Measurements from ENCODE around the gene TMEM33. TPM values are rescaled to one million over a fixed set of nuclear protein-coding genes. Genes with fewer than 3 reads are reported as not detected.

The TMEM33 gene
- total RNA-seq, 1 experiment from 2014 or later = 82.4 TPM

DNA sequence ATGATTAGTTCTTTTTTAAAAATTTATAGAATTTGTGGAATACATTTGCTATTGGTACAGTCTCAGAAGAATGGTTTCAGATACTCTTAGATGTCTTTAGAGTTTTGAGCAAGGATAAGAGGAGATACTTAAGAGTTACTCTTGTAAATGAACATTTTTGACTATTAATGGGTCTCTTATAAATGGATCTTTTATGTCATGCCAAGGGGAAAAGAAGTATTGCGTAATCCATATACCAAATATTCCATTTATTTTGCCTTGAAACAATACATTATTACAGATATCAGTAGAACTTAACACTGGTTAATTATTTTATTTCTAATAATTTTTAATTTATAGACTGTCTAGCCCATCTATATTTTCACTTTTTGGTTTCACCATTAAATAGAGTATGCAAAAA, 29.2 kb downstream of the TMEM33 start:
- Histone ChIP-seq H3K36me3 (ENCODE audit: control insufficient read depth in 1 of 2, insufficient read depth in 2 of 2, low read length in 2 of 2) (no peaks in the 10 kb centered on the region; a peak in 1 of 4 replicates), H3K27me3 (ENCODE audit: insufficient read depth, low read length) (no peaks in the 10 kb centered on the region), H3K4me2 (ENCODE audit: low read length) (no peak overlapping the region), H2AFZ (ENCODE audit: low read depth, low read length, poor library complexity, severe bottlenecking) (no peak overlapping the region), H3K4me3 (replicated peaks in 1 of 2; ENCODE audit: low read depth in 1 of 2, low read length in 2 of 2) (no peak overlapping the region), H4K20me1 (ENCODE audit: insufficient read depth) (no peaks in the 10 kb centered on the region), H3K9ac (ENCODE audit: low read length) (no peak overlapping the region), H3K9me3 (ENCODE audit: control insufficient read depth in 1 of 2, insufficient read depth in 1 of 2, low read depth in 1 of 2, low read length in 2 of 2) (no peaks in the 10 kb centered on the region), H3K9me2 (ENCODE audit: insufficient read depth) (no peaks in the 10 kb centered on the region), H3K4me1 (ENCODE audit: control insufficient read depth in 1 of 2, insufficient read depth in 2 of 2, low read length in 2 of 2) (no peaks in the 10 kb centered on the region), H3K79me2 (ENCODE audit: insufficient read depth, low read length) (no peaks in the 10 kb centered on the region), H3K27ac (ENCODE audit: low read depth, low read length) (no peak overlapping the region)
- intact Hi-C loops (cut with micrococcal nuclease) = no loop called here
- TF ChIP-seq SIN3A (IDR thresholded peaks at IDR 0.05; ENCODE audit: low read depth) = no peak
- TF ChIP-seq YY1 (IDR thresholded peaks at IDR 0.05; ENCODE audit: extremely low read depth, insufficient replicate concordance, low read depth, low read length) = no peak
- no peak for TF ChIP-seq EGR1 (IDR thresholded peaks at IDR 0.05; ENCODE audit: low read depth)
- TF ChIP-seq SP1 (IDR thresholded peaks at IDR 0.05; ENCODE audit: low read depth) = no peak
- no peak for TF ChIP-seq TCF7L2 (IDR thresholded peaks at IDR 0.05; ENCODE audit: borderline replicate concordance, extremely low read depth, insufficient read depth, insufficient read length)
- TF ChIP-seq POLR2AphosphoS5 (IDR thresholded peaks at IDR 0.05; ENCODE audit: low read depth, low read length) = no peak
- TF ChIP-seq CEBPB (IDR thresholded peaks at IDR 0.05; ENCODE audit: low read depth) = no peak
- no peak for TF ChIP-seq CBX3 (IDR thresholded peaks at IDR 0.05; ENCODE audit: low read depth)
- TF ChIP-seq, protein P1, sequence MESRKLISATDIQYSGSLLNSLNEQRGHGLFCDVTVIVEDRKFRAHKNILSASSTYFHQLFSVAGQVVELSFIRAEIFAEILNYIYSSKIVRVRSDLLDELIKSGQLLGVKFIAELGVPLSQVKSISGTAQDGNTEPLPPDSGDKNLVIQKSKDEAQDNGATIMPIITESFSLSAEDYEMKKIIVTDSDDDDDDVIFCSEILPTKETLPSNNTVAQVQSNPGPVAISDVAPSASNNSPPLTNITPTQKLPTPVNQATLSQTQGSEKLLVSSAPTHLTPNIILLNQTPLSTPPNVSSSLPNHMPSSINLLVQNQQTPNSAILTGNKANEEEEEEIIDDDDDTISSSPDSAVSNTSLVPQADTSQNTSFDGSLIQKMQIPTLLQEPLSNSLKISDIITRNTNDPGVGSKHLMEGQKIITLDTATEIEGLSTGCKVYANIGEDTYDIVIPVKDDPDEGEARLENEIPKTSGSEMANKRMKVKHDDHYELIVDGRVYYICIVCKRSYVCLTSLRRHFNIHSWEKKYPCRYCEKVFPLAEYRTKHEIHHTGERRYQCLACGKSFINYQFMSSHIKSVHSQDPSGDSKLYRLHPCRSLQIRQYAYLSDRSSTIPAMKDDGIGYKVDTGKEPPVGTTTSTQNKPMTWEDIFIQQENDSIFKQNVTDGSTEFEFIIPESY (IDR thresholded peaks at IDR 0.05; ENCODE audit: extremely low read depth, insufficient replicate concordance, low read length) = no peak
- TF ChIP-seq, protein P2, sequence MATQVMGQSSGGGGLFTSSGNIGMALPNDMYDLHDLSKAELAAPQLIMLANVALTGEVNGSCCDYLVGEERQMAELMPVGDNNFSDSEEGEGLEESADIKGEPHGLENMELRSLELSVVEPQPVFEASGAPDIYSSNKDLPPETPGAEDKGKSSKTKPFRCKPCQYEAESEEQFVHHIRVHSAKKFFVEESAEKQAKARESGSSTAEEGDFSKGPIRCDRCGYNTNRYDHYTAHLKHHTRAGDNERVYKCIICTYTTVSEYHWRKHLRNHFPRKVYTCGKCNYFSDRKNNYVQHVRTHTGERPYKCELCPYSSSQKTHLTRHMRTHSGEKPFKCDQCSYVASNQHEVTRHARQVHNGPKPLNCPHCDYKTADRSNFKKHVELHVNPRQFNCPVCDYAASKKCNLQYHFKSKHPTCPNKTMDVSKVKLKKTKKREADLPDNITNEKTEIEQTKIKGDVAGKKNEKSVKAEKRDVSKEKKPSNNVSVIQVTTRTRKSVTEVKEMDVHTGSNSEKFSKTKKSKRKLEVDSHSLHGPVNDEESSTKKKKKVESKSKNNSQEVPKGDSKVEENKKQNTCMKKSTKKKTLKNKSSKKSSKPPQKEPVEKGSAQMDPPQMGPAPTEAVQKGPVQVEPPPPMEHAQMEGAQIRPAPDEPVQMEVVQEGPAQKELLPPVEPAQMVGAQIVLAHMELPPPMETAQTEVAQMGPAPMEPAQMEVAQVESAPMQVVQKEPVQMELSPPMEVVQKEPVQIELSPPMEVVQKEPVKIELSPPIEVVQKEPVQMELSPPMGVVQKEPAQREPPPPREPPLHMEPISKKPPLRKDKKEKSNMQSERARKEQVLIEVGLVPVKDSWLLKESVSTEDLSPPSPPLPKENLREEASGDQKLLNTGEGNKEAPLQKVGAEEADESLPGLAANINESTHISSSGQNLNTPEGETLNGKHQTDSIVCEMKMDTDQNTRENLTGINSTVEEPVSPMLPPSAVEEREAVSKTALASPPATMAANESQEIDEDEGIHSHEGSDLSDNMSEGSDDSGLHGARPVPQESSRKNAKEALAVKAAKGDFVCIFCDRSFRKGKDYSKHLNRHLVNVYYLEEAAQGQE (IDR thresholded peaks at IDR 0.05; ENCODE audit: low read depth) = no peak
- TF ChIP-seq JUND (IDR thresholded peaks at IDR 0.05) = no peak
- no peak for TF ChIP-seq ELF1 (IDR thresholded peaks at IDR 0.05; ENCODE audit: borderline replicate concordance, low read depth)
- TF ChIP-seq FOSL1 (IDR thresholded peaks at IDR 0.05; ENCODE audit: low read depth) = no peak
- TF ChIP-seq RAD21 (IDR thresholded peaks at IDR 0.05; ENCODE audit: low read depth) = no peak
- no peak for TF ChIP-seq EZH2phosphoT487 (IDR thresholded peaks at IDR 0.05; ENCODE audit: borderline replicate concordance)
- CTCF ChIA-PET = no interaction called here
- DNase-seq (ENCODE audit: low read depth, low spot score) (no peak), ATAC-seq (no peak)
- POLR2A ChIA-PET = no interaction called here
- no TSS peak for BruUV-seq (replicated peaks)
- RAD21 ChIA-PET (ENCODE audit: low non-redundant PET in 1 of 2, low total read pairs in 2 of 2, uncharacterized antibody in 2 of 2, unreplicated experiment in 2 of 2) = no interaction called here

Measured in HCT116 (cell line).